HG03066 (cell line): ENCODE results near the gene AP1M1.
A peak's percentile ranks its signal among the peaks of the same experiment; 100 is the strongest.

Source experiments
- ATAC-seq: cut with Tn5 transposase; IDR thresholded peaks from one replicate; pipeline ENCODE4 v1.9.1; 2021; ENCODE audit warnings: low read depth; ENCODE audit not compliant: unreplicated experiment

AP1M1 gene

GRCh38 chr19:16185123-16185767, 12.5 kb upstream of the AP1M1 start, which contains the start of gene FAM32A:
Gene FAM32A, plus strand, starts transcription at chr19:16185410. Its CDS starts 33 bp downstream, at chr19:16185443.
- peak; percentile 78 for ATAC-seq

- ATAC-seq: no peak
Observed at GRCh38 chr19:16185768-16186123, 12.0 kb upstream of the AP1M1 start.

- no peak for ATAC-seq
Observed at GRCh38 chr19:16188521-16188920, 9.2 kb upstream of the AP1M1 start.

GRCh38 chr19:16190198-16190597, 7.5 kb upstream of the AP1M1 start:
- no peak for ATAC-seq

- no peak for ATAC-seq
Observed at GRCh38 chr19:16190736-16191135, 7.0 kb upstream of the AP1M1 start.

GRCh38 chr19:16191216-16191908, 6.3 kb upstream of the AP1M1 start:
- ATAC-seq: no peak

GRCh38 chr19:16193466-16193865, 4.2 kb upstream of the AP1M1 start:
- ATAC-seq: no peak

- ATAC-seq: no peak
Observed at GRCh38 chr19:16197188-16197621, 506 bp upstream of the AP1M1 start.

GRCh38 chr19:16198370-16198651, 600 bp downstream of the AP1M1 start:
- no peak for ATAC-seq

GRCh38 chr19:16199275-16199932, 1.7 kb downstream of the AP1M1 start:
- ATAC-seq: no peak

- no peak for ATAC-seq
Observed at GRCh38 chr19:16200038-16201010, 2.6 kb downstream of the AP1M1 start.

GRCh38 chr19:16201011-16201391, 3.3 kb downstream of the AP1M1 start:
- no peak for ATAC-seq

- no peak for ATAC-seq
Observed at GRCh38 chr19:16202320-16203255, 4.9 kb downstream of the AP1M1 start.

GRCh38 chr19:16203256-16204004, 5.7 kb downstream of the AP1M1 start:
- no peak for ATAC-seq

GRCh38 chr19:16204005-16204294, 6.2 kb downstream of the AP1M1 start:
- no peak for ATAC-seq

- ATAC-seq: no peak
Observed at GRCh38 chr19:16205205-16206045, 7.7 kb downstream of the AP1M1 start.

GRCh38 chr19:16206046-16206605, 8.4 kb downstream of the AP1M1 start:
- no peak for ATAC-seq

GRCh38 chr19:16206637-16207036, 8.9 kb downstream of the AP1M1 start:
- ATAC-seq: no peak
